GM18867 (cell line): Measurements from ENCODE around the gene APOA4.

ENCODE experiments used
- ATAC-seq: cut with Tn5 transposase; IDR thresholded peaks from one replicate; pipeline ENCODE4 v1.9.1; 2021; ENCODE audit warnings: mild to moderate bottlenecking, moderate library complexity; ENCODE audit not compliant: unreplicated experiment

The APOA4 gene

DNA sequence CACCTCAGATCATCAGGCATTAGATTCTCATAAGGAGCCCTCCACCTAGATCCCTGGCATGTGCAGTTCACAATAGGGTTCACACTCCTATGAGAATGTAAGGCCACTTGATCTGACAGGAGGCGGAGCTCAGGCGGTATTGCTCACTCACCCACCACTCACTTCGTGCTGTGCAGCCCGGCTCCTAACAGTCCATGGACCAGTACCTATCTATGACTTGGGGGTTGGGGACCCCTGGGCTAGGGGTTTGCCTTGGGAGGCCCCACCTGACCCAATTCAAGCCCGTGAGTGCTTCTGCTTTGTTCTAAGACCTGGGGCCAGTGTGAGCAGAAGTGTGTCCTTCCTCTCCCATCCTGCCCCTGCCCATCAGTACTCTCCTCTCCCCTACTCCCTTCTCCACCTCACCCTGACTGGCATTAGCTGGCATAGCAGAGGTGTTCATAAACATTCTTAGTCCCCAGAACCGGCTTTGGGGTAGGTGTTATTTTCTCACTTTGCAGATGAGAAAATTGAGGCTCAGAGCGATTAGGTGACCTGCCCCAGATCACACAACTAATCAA, 8.8 kb upstream of the APOA4 start:
- no peak for ATAC-seq

DNA sequence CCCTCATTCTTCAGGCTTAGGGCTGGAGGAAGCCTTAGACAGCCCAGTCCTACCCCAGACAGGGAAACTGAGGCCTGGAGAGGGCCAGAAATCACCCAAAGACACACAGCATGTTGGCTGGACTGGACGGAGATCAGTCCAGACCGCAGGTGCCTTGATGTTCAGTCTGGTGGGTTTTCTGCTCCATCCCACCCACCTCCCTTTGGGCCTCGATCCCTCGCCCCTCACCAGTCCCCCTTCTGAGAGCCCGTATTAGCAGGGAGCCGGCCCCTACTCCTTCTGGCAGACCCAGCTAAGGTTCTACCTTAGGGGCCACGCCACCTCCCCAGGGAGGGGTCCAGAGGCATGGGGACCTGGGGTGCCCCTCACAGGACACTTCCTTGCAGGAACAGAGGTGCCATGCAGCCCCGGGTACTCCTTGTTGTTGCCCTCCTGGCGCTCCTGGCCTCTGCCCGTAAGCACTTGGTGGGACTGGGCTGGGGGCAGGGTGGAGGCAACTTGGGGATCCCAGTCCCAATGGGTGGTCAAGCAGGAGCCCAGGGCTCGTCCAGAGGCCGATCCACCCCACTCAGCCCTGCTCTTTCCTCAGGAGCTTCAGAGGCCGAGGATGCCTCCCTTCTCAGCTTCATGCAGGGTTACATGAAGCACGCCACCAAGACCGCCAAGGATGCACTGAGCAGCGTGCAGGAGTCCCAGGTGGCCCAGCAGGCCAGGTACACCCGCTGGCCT, 7.2 kb upstream of the APOA4 start:
- ATAC-seq = no peak

DNA sequence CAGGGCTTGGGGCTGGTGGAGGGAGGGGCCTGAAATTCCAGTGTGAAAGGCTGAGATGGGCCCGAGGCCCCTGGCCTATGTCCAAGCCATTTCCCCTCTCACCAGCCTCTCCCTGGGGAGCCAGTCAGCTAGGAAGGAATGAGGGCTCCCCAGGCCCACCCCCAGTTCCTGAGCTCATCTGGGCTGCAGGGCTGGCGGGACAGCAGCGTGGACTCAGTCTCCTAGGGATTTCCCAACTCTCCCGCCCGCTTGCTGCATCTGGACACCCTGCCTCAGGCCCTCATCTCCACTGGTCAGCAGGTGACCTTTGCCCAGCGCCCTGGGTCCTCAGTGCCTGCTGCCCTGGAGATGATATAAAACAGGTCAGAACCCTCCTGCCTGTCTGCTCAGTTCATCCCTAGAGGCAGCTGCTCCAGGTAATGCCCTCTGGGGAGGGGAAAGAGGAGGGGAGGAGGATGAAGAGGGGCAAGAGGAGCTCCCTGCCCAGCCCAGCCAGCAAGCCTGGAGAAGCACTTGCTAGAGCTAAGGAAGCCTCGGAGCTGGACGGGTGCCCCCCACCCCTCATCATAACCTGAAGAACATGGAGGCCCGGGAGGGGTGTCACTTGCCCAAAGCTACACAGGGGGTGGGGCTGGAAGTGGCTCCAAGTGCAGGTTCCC, 6.5 kb upstream of the APOA4 start, which contains the start of gene APOC3:
TSS of gene APOC3 (plus strand) at position 383 of the 659 bp plus-strand sequence. CDS start 676 bp downstream, outside the sequence.
- no peak for ATAC-seq

DNA sequence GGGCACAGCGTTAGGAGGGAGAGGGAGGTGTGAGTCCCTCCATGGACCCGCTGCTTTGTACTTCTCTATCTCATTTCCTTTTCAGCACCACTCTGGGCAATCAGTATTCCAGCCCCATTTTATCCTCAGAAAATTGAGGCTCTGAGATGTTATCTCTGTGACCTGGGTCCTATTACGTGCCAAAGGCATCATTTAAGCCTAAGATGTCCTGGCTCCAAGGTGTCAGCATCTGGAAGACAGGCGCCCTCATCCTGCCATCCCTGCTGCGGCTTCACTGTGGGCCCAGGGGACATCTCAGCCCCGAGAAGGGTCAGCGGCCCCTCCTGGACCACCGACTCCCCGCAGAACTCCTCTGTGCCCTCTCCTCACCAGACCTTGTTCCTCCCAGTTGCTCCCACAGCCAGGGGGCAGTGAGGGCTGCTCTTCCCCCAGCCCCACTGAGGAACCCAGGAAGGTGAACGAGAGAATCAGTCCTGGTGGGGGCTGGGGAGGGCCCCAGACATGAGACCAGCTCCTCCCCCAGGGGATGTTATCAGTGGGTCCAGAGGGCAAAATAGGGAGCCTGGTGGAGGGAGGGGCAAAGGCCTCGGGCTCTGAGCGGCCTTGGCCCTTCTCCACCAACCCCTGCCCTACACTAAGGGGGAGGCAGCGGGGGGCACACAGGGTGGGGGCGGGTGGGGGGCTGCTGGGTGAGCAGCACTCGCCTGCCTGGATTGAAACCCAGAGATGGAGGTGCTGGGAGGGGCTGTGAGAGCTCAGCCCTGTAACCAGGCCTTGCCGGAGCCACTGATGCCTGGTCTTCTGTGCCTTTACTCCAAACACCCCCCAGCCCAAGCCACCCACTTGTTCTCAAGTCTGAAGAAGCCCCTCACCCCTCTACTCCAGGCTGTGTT, 5.8 kb upstream of the APOA4 start:
- ATAC-seq = no peak

DNA sequence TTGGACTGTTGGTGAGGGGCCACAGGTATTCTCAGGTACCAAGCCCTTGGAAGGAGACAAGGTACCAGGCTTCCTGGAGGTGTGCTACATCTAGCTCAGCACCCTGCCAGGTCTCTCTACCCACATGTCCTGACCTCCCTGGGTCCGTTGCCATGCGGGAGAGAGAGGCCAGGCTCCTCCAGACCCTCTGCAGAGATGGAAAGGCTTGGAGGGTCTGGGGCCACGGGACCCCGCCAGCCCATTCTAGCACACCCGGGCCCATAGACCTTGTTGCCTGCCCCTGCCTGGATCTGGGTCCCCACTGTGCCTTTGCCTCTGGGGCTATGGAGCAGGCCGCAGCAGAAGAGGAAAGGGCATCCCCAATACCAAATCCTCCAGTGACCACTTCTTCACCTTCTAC, 4.4 kb upstream of the APOA4 start:
- no peak for ATAC-seq

DNA sequence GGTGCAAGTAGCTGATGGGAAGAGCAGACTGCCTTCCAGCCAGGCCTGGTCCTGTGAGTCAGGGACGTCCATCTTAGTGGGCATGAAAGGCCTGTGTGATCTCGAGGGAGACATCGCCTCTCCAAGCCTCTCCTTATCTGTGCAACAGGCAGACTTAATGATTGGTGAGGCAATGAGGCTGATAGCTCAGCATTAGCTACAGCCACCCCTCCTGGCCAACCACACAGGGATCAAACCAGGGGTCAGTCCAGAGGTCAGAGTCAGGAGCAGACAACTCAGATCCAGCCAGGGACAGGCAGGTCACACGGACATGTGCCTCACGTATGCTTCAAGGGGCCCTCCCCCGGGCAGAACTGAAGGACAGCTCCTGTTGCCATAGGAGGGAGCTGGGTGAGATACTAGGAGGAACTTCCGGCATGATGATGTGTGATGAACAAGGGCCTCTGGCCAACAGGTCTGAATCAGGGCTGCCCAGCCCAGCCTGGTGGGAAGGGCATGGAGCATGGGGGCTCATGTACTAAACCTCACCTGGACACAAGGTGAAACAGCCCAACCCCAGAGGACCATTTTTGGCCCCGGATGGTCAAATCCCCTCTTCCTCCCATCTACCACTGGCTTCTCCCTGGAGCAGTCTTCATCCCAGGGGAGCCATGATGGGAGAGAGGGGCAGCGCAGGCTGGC, 3.8 kb upstream of the APOA4 start:
- no peak for ATAC-seq

DNA sequence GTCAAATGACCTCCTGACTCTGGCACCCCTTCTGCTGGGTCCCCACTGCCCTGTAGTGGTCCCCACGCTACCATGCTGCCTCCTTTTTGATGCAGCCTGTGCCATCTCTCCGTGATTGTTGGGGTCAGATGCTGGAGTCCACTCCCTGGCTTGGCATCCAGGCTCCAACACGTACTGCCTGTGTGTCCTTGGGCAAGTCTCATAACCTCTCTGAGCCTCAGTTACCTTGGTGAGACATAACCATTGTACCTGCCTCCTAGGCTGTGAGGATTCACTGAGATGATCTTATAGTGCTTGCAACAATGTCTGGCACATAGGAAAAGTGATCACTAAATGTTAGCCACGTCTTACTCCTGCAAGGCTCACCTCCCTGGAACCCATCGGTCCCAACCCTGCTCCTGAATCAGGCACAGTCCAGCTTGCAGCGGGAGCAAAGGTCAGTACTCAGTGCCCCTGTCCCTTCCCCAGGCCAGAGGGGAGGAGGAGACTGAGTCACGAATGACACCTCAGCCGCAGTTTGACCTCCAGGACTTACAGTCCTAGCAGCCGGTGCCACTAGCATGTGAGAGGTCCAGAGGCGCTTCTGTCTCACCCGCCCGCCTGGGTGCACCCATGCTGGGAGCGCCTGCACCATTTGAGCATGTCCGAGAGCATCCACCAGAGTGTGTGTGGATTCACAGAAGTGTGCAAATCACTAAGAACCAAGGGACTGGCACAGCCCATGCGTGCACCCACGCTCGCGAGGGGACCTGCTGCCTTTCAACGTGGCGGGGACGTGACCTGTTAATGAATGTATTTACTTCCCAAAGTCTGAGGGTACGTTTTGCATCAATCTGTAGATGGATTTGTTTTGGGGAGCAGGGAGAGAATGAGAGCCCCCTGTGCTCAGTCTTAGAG, 3.0 kb upstream of the APOA4 start:
- ATAC-seq = no peak

DNA sequence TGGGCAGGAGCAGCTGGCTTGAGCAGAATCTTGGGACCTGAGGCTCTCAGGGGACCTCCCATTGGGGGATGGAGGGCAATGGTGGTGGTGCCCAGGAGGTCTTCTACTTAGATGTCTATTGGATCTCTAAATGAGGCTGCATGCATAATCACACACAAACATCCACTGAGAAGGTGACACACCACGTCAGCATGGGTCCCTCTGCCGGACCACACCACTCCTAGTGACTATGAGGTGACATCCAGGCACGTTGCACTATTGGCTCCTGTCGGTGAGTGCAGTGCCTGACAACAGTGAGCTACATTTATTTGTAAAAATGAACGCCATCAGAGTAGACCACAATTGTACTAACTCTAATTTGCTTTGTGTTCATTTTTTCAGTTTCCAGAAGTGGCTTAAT, 2.3 kb upstream of the APOA4 start:
- ATAC-seq = no peak

DNA sequence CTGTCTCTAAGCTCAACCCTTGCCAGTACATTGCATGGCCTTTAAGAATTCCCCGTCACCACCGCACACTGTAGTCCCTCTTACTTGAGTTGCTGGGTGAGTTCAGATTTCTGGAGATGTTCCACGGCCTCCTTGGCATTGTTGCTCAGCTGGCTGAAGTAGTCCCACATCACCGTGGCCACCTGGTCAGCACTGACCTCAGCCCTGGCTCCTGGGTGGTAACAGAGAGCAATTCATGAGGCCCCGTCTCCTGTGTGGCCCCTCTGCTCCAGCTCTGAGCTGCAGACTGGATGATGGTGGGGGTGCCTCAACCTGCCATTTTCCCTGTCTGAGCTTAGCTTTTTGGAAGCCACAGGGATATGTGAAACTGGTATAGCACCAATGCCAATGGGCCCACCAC, 529 bp downstream of the APOA4 start:
- ATAC-seq = no peak

DNA sequence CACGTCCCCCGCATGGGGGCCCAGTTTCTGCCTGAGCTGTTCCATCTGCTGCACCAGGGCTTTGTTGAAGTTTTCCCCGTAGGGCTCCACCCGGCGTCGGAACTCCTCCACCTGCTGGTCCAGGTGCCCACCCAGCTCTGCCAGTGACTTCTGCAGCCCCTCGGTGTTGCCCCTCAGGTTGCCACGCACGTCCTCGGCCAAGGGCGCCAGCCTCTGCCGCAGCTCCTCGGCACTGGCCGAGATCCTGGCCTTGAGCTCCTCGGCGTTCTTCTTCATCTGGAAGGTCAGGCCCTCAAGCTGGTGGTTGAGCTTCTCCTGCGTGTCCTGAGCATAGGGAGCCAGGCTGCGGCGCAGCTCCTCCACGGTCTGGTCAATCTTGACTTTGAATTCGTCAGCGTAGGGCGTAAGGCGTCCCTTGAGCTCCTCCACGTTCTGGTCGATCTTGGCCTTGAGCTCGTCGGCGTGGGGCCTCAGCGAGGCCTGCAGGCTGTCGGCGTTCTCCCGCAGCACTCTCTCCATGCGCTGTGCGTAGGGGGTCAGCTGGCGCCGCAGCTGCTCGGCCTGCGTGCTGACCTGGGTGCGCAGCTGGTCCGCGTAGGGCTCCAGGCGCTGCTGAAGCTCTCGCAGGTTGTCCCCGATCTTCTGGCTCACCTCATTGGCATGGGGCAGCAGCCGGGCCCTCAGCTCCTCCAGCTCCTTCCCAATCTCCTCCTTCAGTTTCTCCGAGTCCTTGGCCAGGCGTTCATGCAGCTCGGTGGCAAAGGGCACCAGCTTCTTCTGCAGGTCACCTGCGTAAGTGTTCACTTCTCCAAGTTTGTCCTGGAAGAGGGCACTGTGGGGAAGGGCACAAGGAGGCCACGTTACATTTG, 1.8 kb downstream of the APOA4 start:
- ATAC-seq = no peak

DNA sequence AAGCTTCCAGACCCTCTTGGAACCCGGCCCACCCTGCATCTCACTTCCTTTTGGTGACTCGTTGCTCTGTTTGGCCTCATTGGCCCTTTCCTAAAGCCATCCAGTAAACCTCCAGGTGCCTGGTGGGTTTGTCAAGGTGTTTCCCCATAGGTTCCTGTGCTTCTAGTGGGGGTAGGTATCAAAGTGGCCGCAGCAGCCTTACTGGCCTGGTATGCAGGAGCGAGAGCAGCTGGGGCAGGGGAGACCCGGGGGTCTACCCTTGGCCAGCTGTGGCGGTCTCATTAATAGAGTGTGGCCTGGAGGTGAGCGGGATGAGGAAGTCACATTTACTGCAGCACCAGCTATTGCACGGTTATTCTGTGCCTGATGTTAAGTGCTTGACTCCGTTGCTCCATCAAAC, 4.1 kb downstream of the APOA4 start:
- ATAC-seq = no peak

DNA sequence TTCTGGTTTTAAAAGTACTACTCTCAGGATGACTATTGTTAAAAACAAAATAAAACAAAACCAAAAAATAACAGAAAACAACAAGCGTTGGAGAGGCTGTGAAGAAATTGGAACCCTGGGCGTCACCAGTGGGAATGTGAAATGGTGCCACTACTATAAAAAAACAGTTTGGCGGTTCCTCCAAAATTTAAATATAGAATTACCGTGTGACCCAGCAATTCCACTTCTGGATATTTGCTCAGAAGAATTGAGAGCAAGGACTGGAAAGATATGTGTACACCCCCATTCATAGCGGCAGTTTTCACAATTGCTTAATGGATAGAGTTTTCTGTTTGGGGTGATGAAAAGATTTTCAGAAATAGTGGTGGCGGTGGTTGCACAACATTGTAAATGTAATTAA, 8.6 kb downstream of the APOA4 start:
- ATAC-seq = no peak

DNA sequence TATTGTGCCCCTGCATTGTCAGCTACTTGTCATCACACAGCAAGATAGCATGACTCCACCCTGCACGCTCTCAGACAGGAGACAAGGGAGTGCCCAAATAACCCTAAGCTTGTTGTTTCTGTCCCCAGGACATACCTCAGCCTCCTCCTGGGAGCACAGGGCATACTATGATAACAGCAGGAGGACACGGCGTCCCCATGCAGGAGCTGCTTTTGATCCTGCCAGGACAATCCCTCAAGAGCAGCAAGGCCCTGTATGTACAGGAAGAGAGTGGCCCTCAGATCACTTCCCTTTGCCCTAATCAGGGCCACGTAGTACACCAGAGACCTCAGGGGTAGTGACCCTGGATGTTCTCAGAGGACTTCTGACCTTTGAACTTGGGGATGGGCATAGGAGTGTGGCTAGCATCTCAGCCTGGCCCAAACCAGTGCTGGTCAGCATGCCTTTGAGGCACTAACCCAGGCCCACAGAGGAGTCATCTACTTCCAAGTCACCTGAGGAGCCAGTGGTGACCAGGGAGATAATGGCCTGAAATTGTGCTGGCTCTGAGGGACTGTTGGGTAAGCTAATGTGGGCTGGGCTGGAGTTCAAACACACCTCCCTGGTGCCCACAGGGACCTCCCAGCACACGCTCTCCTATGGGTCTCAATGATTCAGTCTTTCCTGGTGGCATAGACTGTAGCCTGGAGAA, 9.2 kb downstream of the APOA4 start:
- no peak for ATAC-seq

DNA sequence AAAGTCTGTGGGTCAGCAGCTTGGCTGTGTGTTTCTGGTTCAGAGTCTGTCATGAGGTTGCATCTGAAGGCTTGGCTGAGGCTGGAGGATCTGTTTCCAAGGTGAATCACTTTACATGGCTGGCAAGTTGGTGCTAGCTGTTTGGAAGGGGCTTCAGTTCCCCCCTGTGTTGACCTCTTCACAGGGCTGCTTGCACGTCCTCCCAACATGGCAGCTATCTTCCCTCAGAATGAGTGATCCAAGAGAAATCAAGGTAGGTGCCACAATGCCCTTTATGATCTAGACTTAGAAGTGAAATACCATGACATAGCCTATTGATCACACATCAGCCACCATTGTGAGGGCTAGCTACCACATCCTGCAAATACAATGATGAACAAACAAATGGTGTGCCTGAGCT, 9.9 kb downstream of the APOA4 start:
- ATAC-seq = no peak

DNA sequence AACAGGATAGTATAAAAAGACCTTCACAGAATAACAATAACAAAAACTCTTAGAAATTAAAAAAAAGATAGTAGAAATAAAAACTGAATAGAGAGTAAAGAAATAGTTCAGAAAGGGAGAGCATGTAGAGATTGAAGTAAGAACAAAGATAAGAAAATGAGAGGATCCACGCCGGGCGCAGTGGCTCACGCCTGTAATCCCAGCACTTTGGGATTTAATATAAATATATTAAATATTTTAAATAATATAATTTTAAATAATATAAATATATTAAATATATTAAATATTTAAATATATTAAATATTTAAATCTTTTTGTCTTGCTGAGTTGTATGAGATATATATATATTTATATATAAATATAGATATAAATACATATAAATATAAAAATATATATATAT, 11.0 kb downstream of the APOA4 start:
- ATAC-seq = no peak

DNA sequence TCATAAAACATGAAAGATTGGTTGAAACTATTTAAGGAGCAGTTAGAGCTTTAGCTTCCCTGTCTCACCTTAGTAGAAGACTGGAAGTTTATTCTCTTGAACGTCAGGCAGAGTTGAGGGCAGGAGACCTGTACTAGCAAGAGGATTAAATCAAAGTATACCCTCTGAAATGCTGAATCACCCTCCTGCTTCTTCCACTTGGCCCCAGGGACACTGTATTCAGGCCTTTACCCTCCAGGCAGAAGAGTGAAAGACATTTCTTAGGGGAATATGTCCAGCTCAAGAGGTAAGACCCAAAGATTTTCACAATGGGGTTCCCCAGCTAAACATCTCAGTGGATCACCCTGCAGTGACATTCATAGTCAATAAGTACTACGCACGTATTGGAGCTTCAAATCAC, 11.9 kb downstream of the APOA4 start:
- no peak for ATAC-seq

DNA sequence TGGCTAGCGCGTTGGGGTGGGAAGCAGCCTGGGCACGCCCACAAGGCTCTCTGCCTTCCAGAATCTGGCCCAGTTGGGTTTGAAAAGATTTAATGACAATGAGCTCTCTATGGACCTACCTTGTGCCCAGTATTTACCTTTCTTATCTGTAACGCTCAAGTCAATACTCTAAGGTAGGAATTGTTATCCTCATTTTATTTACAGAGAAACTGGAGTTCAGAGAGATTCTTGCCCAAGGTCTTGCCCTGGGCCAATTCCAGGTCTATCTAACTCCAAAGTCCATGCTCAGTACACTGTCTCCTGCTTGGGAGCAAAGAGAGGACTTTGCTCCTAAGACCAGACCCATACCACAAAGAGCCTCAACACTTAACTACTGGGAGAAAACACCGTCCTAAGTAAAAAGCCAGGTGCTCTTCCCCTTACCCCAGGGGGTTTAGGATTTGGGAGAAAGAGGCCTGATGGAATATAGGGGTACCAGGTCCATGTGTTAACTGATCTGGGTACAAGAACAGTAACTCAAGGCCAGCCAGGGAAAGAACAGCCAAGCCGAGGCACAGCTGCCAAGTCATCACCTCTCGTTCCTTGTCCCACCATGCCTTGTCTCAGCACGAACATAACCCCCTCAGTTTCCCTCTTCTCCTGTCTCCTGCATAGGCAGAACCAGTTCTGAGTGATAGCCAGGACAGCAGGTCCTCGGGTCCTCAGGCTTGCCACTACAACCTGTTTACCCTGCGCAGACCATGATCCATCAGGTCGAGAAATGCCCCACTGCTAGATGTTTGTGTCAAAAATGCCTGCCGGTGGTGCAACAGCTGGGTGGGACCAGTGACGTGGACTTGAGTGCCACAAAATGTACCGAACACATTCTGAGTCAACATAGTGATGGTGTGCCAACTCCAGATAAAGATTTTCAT, 14.6 kb downstream of the APOA4 start:
- ATAC-seq = no peak
